Panc1 (cell line): Measurements from ENCODE around the gene JADE2. TPM values are rescaled to one million over a fixed set of nuclear protein-coding genes. Genes with fewer than 3 reads are reported as not detected.

ENCODE experiments used
- ATAC-seq: fragments of 200-7000 bp; cut with Tn5 transposase; 2 replicates; pipeline ENCODE4 v1.9.1; 2020; ENCODE audit warnings: mild to moderate bottlenecking, moderate library complexity
- BruUV-seq: library from RNA; stranded (reverse); fragments of 400-500 nt; replicated peaks from 2 replicates; lab custom pipeline; 2021; lab: Mats Ljungman, UMichigan
- CTCF ChIA-PET: fragments of 300-600 bp; sonication (Branson Sonifier 250); formaldehyde crosslinking; loops from one replicate; lab custom pipeline; 2022; ENCODE audit warnings: antibody characterized with exemption; lab: Charles Lee
- POLR2A ChIA-PET: fragments of 300-600 bp; sonication (Branson Sonifier 250); formaldehyde crosslinking; loops from one replicate; lab custom pipeline; 2022; ENCODE audit warnings: antibody characterized with exemption; lab: Charles Lee
- DNase-seq: peaks from one replicate; pipeline ENCODE4 v3.0.0-alpha.2; 2010; ENCODE audit warnings: low read depth, low spot score
- H3K27ac ChIP-seq: 2 replicates; pipeline ENCODE4 v1.5.1; 2011; ENCODE audit warnings: mild to moderate bottlenecking, low read length, inconsistent platforms
- H3K27me3 ChIP-seq: fragments of 200-500 bp; sonication (Bioruptor generic); 2 replicates; pipeline ENCODE4 v1.6.0; 2014; ENCODE audit warnings: low read length, inconsistent platforms; ENCODE audit not compliant: control insufficient read depth, insufficient read depth
- H3K36me3 ChIP-seq: fragments of 200-500 bp; sonication (Bioruptor generic); 2 replicates; pipeline ENCODE4 v1.5.1; 2014; ENCODE audit warnings: inconsistent platforms, mild to moderate bottlenecking, low read length, moderate library complexity; ENCODE audit not compliant: control insufficient read depth, insufficient read depth
- H3K4me1 ChIP-seq: 2 replicates; pipeline ENCODE4 v1.5.1; 2011; ENCODE audit warnings: inconsistent platforms, mild to moderate bottlenecking, low read length, moderate library complexity; ENCODE audit not compliant: control insufficient read depth, insufficient read depth
- H3K4me3 ChIP-seq, 2 experiments: 2 replicates each; pipeline ENCODE4 v1.5.1; 2011 to 2012; ENCODE audit warnings: low read depth in 2 of 2, low read length in 2 of 2, mild to moderate bottlenecking in 2 of 2, inconsistent platforms in 1 of 2, moderate library complexity in 1 of 2
- H3K9me3 ChIP-seq: fragments of 200-500 bp; sonication (Bioruptor generic); 2 replicates; pipeline ENCODE4 v1.5.1; 2014; ENCODE audit warnings: low read depth, mild to moderate bottlenecking, inconsistent platforms, low read length, moderate library complexity; ENCODE audit not compliant: control insufficient read depth, insufficient read depth
- CTCF ChIP-seq: fragments of 450-650 bp; IDR thresholded peaks from 2 replicates; pipeline ENCODE4 v1.5.1; 2017; ENCODE audit warnings: mild to moderate bottlenecking
- POLR2AphosphoS5 ChIP-seq: IDR thresholded peaks from 2 replicates; pipeline ENCODE4 v1.6.1; 2012; ENCODE audit warnings: mild to moderate bottlenecking, low read depth, low read length, moderate library complexity
- REST ChIP-seq, 2 experiments: IDR thresholded peaks; 2 replicates each; pipeline ENCODE4 v1.6.1; 2011 to 2012; ENCODE audit warnings: low read depth in 2 of 2, control low read depth in 1 of 2, low read length in 1 of 2, mild to moderate bottlenecking in 1 of 2, moderate library complexity in 1 of 2; ENCODE audit not compliant: insufficient read depth in 1 of 2
- SIN3A ChIP-seq: IDR thresholded peaks from 2 replicates; pipeline ENCODE4 v1.6.1; 2012; ENCODE audit warnings: low read depth, mild to moderate bottlenecking, low read length, moderate library complexity, borderline replicate concordance; ENCODE audit not compliant: insufficient read depth
- TCF7L2 ChIP-seq: IDR thresholded peaks from 2 replicates; pipeline ENCODE4 v1.6.1; 2011; ENCODE audit warnings: mild to moderate bottlenecking, low read depth, low read length, inconsistent platforms
- in situ Hi-C: cut with HindIII; loops from 2 replicates; pipeline ENCODE4 v1.10.0; 2016; ENCODE audit warnings: low sequenced_read_pairs, low pct_unique_long_range_greater_than_20kb
- intact Hi-C: fragments of 100-400 bp; cut with micrococcal nuclease; formaldehyde crosslinking; loops from one replicate; pipeline ENCODE4 v1.10.0; 2022; ENCODE audit not compliant: unreplicated experiment
- total RNA-seq: library from RNA; stranded (reverse); gene quantifications from one replicate; pipeline ENCODE4 v1.2.1, GENCODE V29; 2021; ENCODE audit not compliant: unreplicated experiment

Gene JADE2
- total RNA-seq, 1 experiment from 2014 or later = 80.0 TPM

- intact Hi-C loops (no loop called here), in situ Hi-C loops (no loop called here)
- H3K27me3 ChIP-seq = no peaks in the 10 kb centered on the region
- ATAC-seq = no peak
- H3K4me1 ChIP-seq = peaks cover 40% of the 10 kb centered on the region
- no peak overlapping the region for H3K27ac ChIP-seq
- POLR2A ChIA-PET = no interaction called here
- CTCF ChIA-PET = no interaction called here
- DNase-seq = no peak
- no peaks in the 10 kb centered on the region for H3K9me3 ChIP-seq
- peaks cover 5% of the 10 kb centered on the region for H3K36me3 ChIP-seq
- BruUV-seq = no TSS peak
- TF ChIP-seq POLR2AphosphoS5 (no peak), TCF7L2 (no peak), CTCF (no peak), SIN3A (no peak)
- no peak overlapping the region for H3K4me3 ChIP-seq
These were observed 31.5 kb downstream of the JADE2 start for GRCh38 chr5:134556994-134557393.

- Histone ChIP-seq H3K4me3 (no peak overlapping the region), H3K36me3 (peaks cover 9% of the 10 kb centered on the region), H3K27ac (no peak overlapping the region), H3K4me1 (peaks cover 16% of the 10 kb centered on the region), H3K27me3 (no peaks in the 10 kb centered on the region), H3K9me3 (no peaks in the 10 kb centered on the region)
- no TSS peak for BruUV-seq
- ChIA-PET CTCF (interaction anchor here (1.0 to 1.1 kb wide), 2 partner anchors 28 to 32 kb away, joined by 3 to 7 read pairs; no protein-coding TSS in a partner anchor), POLR2A (interaction anchor here (0.6 kb wide), 2 partner anchors 32 to 183 kb away, joined by 3 to 9 read pairs; no protein-coding TSS in a partner anchor)
- no peak for ATAC-seq
- TF ChIP-seq SIN3A (no peak), CTCF (no peak), POLR2AphosphoS5 (no peak), TCF7L2 (no peak), REST (IDR thresholded peaks at IDR 0.05; ENCODE audit: insufficient read depth in 1 of 2, low read depth in 2 of 2, low read length in 1 of 2) (no peak)
- DNase-seq = no peak
- in situ Hi-C loops = no loop called here
- intact Hi-C loops = no loop called here
These were observed 34.2 kb downstream of the JADE2 start for GRCh38 chr5:134559672-134560071.
